HFFc6 (cell line): ENCODE results near the gene PPT1. TPM values are rescaled to one million over a fixed set of nuclear protein-coding genes. Genes with fewer than 3 reads are reported as not detected.

Source experiments
- DNase-seq: peaks from one replicate; pipeline ENCODE4 v3.0.0-alpha.2; 2018
- H3K27ac Mint-ChIP-seq: 2 replicates; pipeline ENCODE4 v1.8.0; 2020; ENCODE audit warnings: mild to moderate bottlenecking, mixed read lengths
- H3K27me3 Mint-ChIP-seq: 2 replicates; pipeline ENCODE4 v1.8.0; 2021; ENCODE audit warnings: mild to moderate bottlenecking, moderate library complexity, mixed read lengths; ENCODE audit not compliant: insufficient read depth
- H3K36me3 Mint-ChIP-seq: 2 replicates; pipeline ENCODE4 v1.8.0; 2021; ENCODE audit warnings: low read depth, mixed read lengths
- H3K4me1 Mint-ChIP-seq: 2 replicates; pipeline ENCODE4 v1.8.0; 2020; ENCODE audit warnings: low read depth, mixed read lengths
- H3K4me3 Mint-ChIP-seq: 2 replicates; pipeline ENCODE4 v1.8.0; 2020; ENCODE audit warnings: mild to moderate bottlenecking, moderate library complexity, mixed read lengths
- H3K9me3 Mint-ChIP-seq: 2 replicates; pipeline ENCODE4 v1.8.0; 2020; ENCODE audit warnings: mild to moderate bottlenecking, mixed read lengths
- CTCF ChIP-seq: fragments of 200-600 bp; sonication (generic); IDR thresholded peaks from 2 replicates; pipeline ENCODE4 v1.5.0; 2021; ENCODE audit warnings: antibody characterized with exemption, mild to moderate bottlenecking
- total RNA-seq, 6 experiments: library from RNA; stranded (reverse); fragmentation: NEBNext Ultra II Directional; extraction: Animal tissue kit (Norgen Biotek cat#: 25700); gene quantifications; 2 replicates in 1 of 6; 3 replicates in 5 of 6; pipeline ENCODE4 v1.2.3, GENCODE V29; 2021

Gene PPT1
- total RNA-seq, 6 experiments from 2014 or later = 73.1 to 88.8 (median 82.5) TPM

GRCh38 chr1:40133312-40133665 is 36.2 kb upstream of the PPT1 start:
- no peak for TF ChIP-seq CTCF
- no peaks in the 10 kb centered on the region; the same call in 1 of the 2 replicates for H3K9me3 Mint-ChIP-seq
- H3K4me3 Mint-ChIP-seq = peak overlapping the region; percentile 77; the same call in 1 of the 2 replicates
- peaks cover 21% of the 10 kb centered on the region for H3K4me1 Mint-ChIP-seq
- H3K27me3 Mint-ChIP-seq = peaks cover 14% of the 10 kb centered on the region
- DNase-seq = no peak
- no peak overlapping the region for H3K27ac Mint-ChIP-seq
- H3K36me3 Mint-ChIP-seq = no peaks in the 10 kb centered on the region

GRCh38 chr1:40132383-40133311 is 35.6 kb upstream of the PPT1 start:
- Mint-ChIP-seq H3K4me1 (peaks cover 21% of the 10 kb centered on the region), H3K27me3 (peaks cover 13% of the 10 kb centered on the region), H3K9me3 (no peaks in the 10 kb centered on the region; the same call in 1 of the 2 replicates), H3K36me3 (no peaks in the 10 kb centered on the region), H3K4me3 (peak overlapping the region; percentile 77), H3K27ac (no peak overlapping the region)
- DNase-seq = no peak
- TF ChIP-seq CTCF = no peak

GRCh38 chr1:40130892-40131291 is 33.8 kb upstream of the PPT1 start:
- no peak for TF ChIP-seq CTCF
- Mint-ChIP-seq H3K27ac (no peak overlapping the region), H3K4me3 (no peak overlapping the region), H3K27me3 (peaks cover 14% of the 10 kb centered on the region), H3K9me3 (no peaks in the 10 kb centered on the region; the same call in 1 of the 2 replicates), H3K4me1 (peaks cover 21% of the 10 kb centered on the region), H3K36me3 (no peaks in the 10 kb centered on the region)
- peak; percentile 61 for DNase-seq

GRCh38 chr1:40122855-40123254 is 25.8 kb upstream of the PPT1 start:
- Mint-ChIP-seq H3K27ac (no peak overlapping the region), H3K36me3 (no peaks in the 10 kb centered on the region), H3K27me3 (peaks cover 15% of the 10 kb centered on the region), H3K4me1 (no peaks in the 10 kb centered on the region), H3K4me3 (no peak overlapping the region), H3K9me3 (no peaks in the 10 kb centered on the region)
- DNase-seq = no peak
- no peak for TF ChIP-seq CTCF

GRCh38 chr1:40120128-40120527 is 23.1 kb upstream of the PPT1 start:
- H3K27me3 Mint-ChIP-seq = peaks cover 31% of the 10 kb centered on the region
- no peaks in the 10 kb centered on the region for H3K9me3 Mint-ChIP-seq
- TF ChIP-seq CTCF = no peak
- H3K36me3 Mint-ChIP-seq = no peaks in the 10 kb centered on the region
- no peak overlapping the region for H3K27ac Mint-ChIP-seq
- no peak overlapping the region for H3K4me3 Mint-ChIP-seq
- no peaks in the 10 kb centered on the region for H3K4me1 Mint-ChIP-seq
- DNase-seq = no peak
